K562 (cell line): Measurements from ENCODE around the gene LONP1. TPM values are rescaled to one million over a fixed set of nuclear protein-coding genes. Genes with fewer than 3 reads are reported as not detected.

Experiments used
- ATAC-seq: fragments of 200-7000 bp; cut with Tn5 transposase; 3 replicates; pipeline ENCODE4 v1.9.1; 2020; ENCODE audit warnings: moderate library complexity
- BruUV-seq: library from RNA; stranded (reverse); fragments of 400-500 nt; replicated peaks from 2 replicates; lab custom pipeline; 2021; lab: Mats Ljungman, UMichigan
- CTCF ChIA-PET: fragments of 300-600 bp; formaldehyde crosslinking; extraction: SDS; loops from one replicate; lab custom pipeline; 2021; ENCODE audit warnings: low intra/inter-chr PET ratio; lab: Yijun Ruan, JAX
- POLR2A ChIA-PET: fragments of 300-600, 350-650 bp; sonication (Branson Sonifier 250); formaldehyde crosslinking; extraction: SDS; loops from one replicate; lab custom pipeline; 2021; ENCODE audit warnings: antibody characterized with exemption, inconsistent platforms; lab: Yijun Ruan, JAX
- DNase-seq, 4 experiments: peaks; one replicate each; pipeline versions ENCODE4 v3.0.0 to v3.0.0-alpha.2; 2011 to 2018; ENCODE audit warnings: low spot score in 3 of 4, mixed read lengths in 3 of 4; ENCODE audit errors: extremely low read depth in 1 of 4
- FAIRE-seq: peaks from 2 replicates; lab custom pipeline; 2011; peaks lifted over from hg19 to GRCh38; lab: Jason Lieb, UNC
- H2AFZ ChIP-seq: 2 replicates; pipeline ENCODE4 v1.6.0; 2011; ENCODE audit warnings: low read depth, low read length, control low read depth, inconsistent platforms
- H3K27ac ChIP-seq: fragments of 200-600 bp; 3 replicates; pipeline ENCODE4 v1.8.0; 2011; ENCODE audit warnings: low read depth, mild to moderate bottlenecking, control low read depth, inconsistent platforms, low read length, moderate library complexity, mixed read lengths; ENCODE audit errors: extremely low read depth
- H3K27me3 ChIP-seq, 2 experiments: fragments of 300-600 bp in 1 of 2; 2 replicates in 1 of 2; 3 replicates in 1 of 2; pipeline versions ENCODE4 v1.6.0 to v1.8.0; 2011; ENCODE audit warnings: inconsistent platforms in 2 of 2, low read length in 2 of 2, mild to moderate bottlenecking in 1 of 2, mixed read lengths in 1 of 2, moderate library complexity in 1 of 2; ENCODE audit not compliant: control insufficient read depth in 2 of 2, insufficient read depth in 2 of 2
- H3K36me3 ChIP-seq: fragments of 300-600 bp; 3 replicates; pipeline ENCODE4 v1.8.0; 2011; ENCODE audit warnings: mild to moderate bottlenecking, low read length, inconsistent platforms; ENCODE audit not compliant: control insufficient read depth, insufficient read depth
- H3K4me1 ChIP-seq, 2 experiments: fragments of 200-600 bp in 1 of 2; replicated peaks in 1 of 2; 2 replicates in 1 of 2; 3 replicates in 1 of 2; pipeline versions ENCODE4 v1.5.1 to v1.8.0; 2011; ENCODE audit warnings: inconsistent platforms in 2 of 2, low read length in 2 of 2, mild to moderate bottlenecking in 1 of 2, mixed read lengths in 1 of 2, moderate library complexity in 1 of 2; ENCODE audit not compliant: control insufficient read depth in 2 of 2, insufficient read depth in 2 of 2
- H3K4me2 ChIP-seq: 2 replicates; pipeline ENCODE4 v1.6.1; 2011; ENCODE audit warnings: low read length, control low read depth, inconsistent platforms, mixed read lengths; ENCODE audit not compliant: insufficient read depth
- H3K4me3 ChIP-seq: fragments of 200-600 bp; sonication (generic), shearing (Covaris generic); 2 replicates; pipeline ENCODE4 v1.5.1; 2016; ENCODE audit warnings: control low read depth, inconsistent platforms
- H3K79me2 ChIP-seq: fragments of 200-600 bp; 3 replicates; pipeline ENCODE4 v1.8.0; 2011; ENCODE audit warnings: low read length, inconsistent platforms; ENCODE audit not compliant: control insufficient read depth, insufficient read depth
- H3K9ac ChIP-seq, 2 experiments: 2 replicates each; pipeline versions ENCODE4 v1.6.0 to v1.6.1; 2011; ENCODE audit warnings: low read depth in 2 of 2, low read length in 2 of 2, control low read depth in 1 of 2, inconsistent platforms in 1 of 2, mild to moderate bottlenecking in 1 of 2, mixed read lengths in 1 of 2; ENCODE audit not compliant: insufficient read depth in 1 of 2
- H3K9me1 ChIP-seq: one replicate; pipeline ENCODE4 v1.6.0; 2011; ENCODE audit warnings: inconsistent platforms, mild to moderate bottlenecking, low read length, moderate library complexity; ENCODE audit not compliant: control insufficient read depth, insufficient read depth
- H3K9me3 ChIP-seq: replicated peaks from 2 replicates; pipeline ENCODE4 v1.5.1; 2011; ENCODE audit warnings: low read depth, low read length, inconsistent platforms; ENCODE audit not compliant: control insufficient read depth, insufficient read depth
- H4K20me1 ChIP-seq: replicated peaks from 2 replicates; pipeline ENCODE4 v1.6.1; 2011; ENCODE audit warnings: low read length, inconsistent platforms, mixed read lengths; ENCODE audit not compliant: control insufficient read depth, insufficient read depth
- ATF2 ChIP-seq: sonication (generic); formaldehyde crosslinking; IDR thresholded peaks from 2 replicates; pipeline ENCODE4 v1.8.1; 2022; ENCODE audit warnings: missing genetic modification reagents
- CEBPZ ChIP-seq: fragments of 150-350 bp; IDR thresholded peaks from 2 replicates; pipeline ENCODE4 v1.6.1; 2014; ENCODE audit warnings: low read depth, mild to moderate bottlenecking, low read length, borderline replicate concordance
- ILF3 ChIP-seq: fragments of 450-650 bp; IDR thresholded peaks from 2 replicates; pipeline ENCODE4 v1.6.1; 2018; ENCODE audit warnings: antibody characterized with exemption, mild to moderate bottlenecking, moderate library complexity, borderline replicate concordance
- MEF2A ChIP-seq: IDR thresholded peaks from 2 replicates; pipeline ENCODE4 v1.6.1; 2011; ENCODE audit warnings: low read depth, mild to moderate bottlenecking, low read length, moderate library complexity; ENCODE audit not compliant: control insufficient read depth
- MNT ChIP-seq, 2 experiments: fragments of 450-650 bp; conservative IDR thresholded peaks; 2 replicates each; pipeline ENCODE4 v1.6.1; 2017; ENCODE audit warnings: mild to moderate bottlenecking in 2 of 2, moderate library complexity in 2 of 2
- TCF15 ChIP-seq: fragments of 250-450 bp; sonication (Bioruptor Pico); IDR thresholded peaks from 2 replicates; pipeline ENCODE4 v1.8.0; 2022; ENCODE audit warnings: moderate library complexity, mild to moderate bottlenecking, inconsistent platforms
- TSHZ1 ChIP-seq: fragments of 250-450 bp; sonication (Bioruptor Pico); IDR thresholded peaks from 2 replicates; pipeline ENCODE4 v1.4.0; 2020; ENCODE audit warnings: mild to moderate bottlenecking, moderate library complexity
- WGBS: fragments of 100-300 bp; shearing (Covaris generic); methylation state at CpG from one replicate; pipeline ENCODE4 v1.1.6; 2016; ENCODE audit warnings: low coverage, mixed read lengths; ENCODE audit not compliant: insufficient coverage; ENCODE audit errors: missing lambda C conversion rate; 5-methylcytosine and 5-hydroxymethylcytosine counted together
- in situ Hi-C: fragments of 300-500 bp; cut with MboI; formaldehyde crosslinking; loops from 4 replicates; pipeline ENCODE4 v1.15.0; 2018; ENCODE audit warnings: inconsistent platforms, mixed read lengths
- intact Hi-C: fragments of 100-400 bp; cut with micrococcal nuclease; formaldehyde crosslinking; loops from 2 replicates; pipeline ENCODE4 v1.14.2; 2022
- polyA plus RNA-seq, 8 experiments: library from polyadenylated mRNA; depleted of rRNA in 4 of 8; stranded (reverse) in 5 of 8; unstranded in 3 of 8; fragments of >200 nt; fragmentation: Nextera tagmentation in 2 of 8; fragmentation: Illumina TruSeq in 1 of 8; extraction: Ambion mirVana in 2 of 8; extraction: Trizol in 1 of 8; gene quantifications; 2 replicates each; pipeline versions ENCODE4 v1.2.1 to v1.2.3, GENCODE V29; 2011 to 2014; ENCODE audit warnings: inconsistent platforms in 1 of 8, missing spikeins in 1 of 8
- total RNA-seq, 7 experiments: library from RNA; depleted of rRNA in 6 of 7; stranded (reverse); fragments of >200 nt in 6 of 7; fragmentation: Illumina TruSeq in 2 of 7; extraction: Trizol in 2 of 7; gene quantifications; 2 replicates each; pipeline versions ENCODE4 v1.2.1 to v1.2.3, GENCODE V29; 2011 to 2021; ENCODE audit warnings: low replicate concordance in 1 of 7

The LONP1 gene
- total and polyA plus RNA-seq, 9 of the 15 experiments (the other 6 are each of a cell fraction or from before 2014, with no cell fraction given): 1.1 to 238 (median 84.5) TPM

- intact Hi-C loops: loop anchor here (1.0 to 2.0 kb wide), 2 partner anchors 26 to 99 kb away; partner anchors contain the start of gene DUS3L
- in situ Hi-C loops: no loop called here
- Histone ChIP-seq H3K9me3 (no peaks in the 10 kb centered on the region), H3K79me2 (peaks cover 67% of the 10 kb centered on the region), H3K9me1 (peaks cover 17% of the 10 kb centered on the region), H3K27ac (peak overlapping the region; percentile 96), H3K27me3 (no peaks in the 10 kb centered on the region), H3K4me2 (peak overlapping the region; percentile 93), H3K4me1 (peaks cover 14 to 75% of the 10 kb centered on the region in 2 experiments), H3K36me3 (peaks cover 68% of the 10 kb centered on the region), H3K9ac (peak overlapping the region; percentile 94 to 98), H2AFZ (no peak overlapping the region), H4K20me1 (peaks cover 55% of the 10 kb centered on the region), H3K4me3 (peak overlapping the region; percentile 100)
- no TSS peak for BruUV-seq
- ATAC-seq (peak; percentile 37), FAIRE-seq (peak; percentile 85), DNase-seq (peak in 2 of 4 experiments; percentile 63 to 78)
- ChIA-PET POLR2A (interaction anchor here (0.6 to 2.7 kb wide), 13 partner anchors 8 to 212 kb away, joined by 3 to 31 read pairs (median 7); partner anchors contain the start of genes CATSPERD, LONP1, NDUFA11 and SAFB), CTCF (interaction anchor here (0.6 kb wide), 1 partner anchor 77 kb away, joined by 3 read pairs; no protein-coding TSS in a partner anchor)
- WGBS: 10% methylated on average over 39 of the region's 42 CpGs
- 0 out of 4 replicates have a peak, but pooled peaks of 1 of the 2 experiments have one; percentile 5 for TF ChIP-seq MNT (conservative IDR thresholded peaks at IDR 0.05)
- no peak for TF ChIP-seq ATF2 (CRISPR knock-in tag)
- no peak for TF ChIP-seq MEF2A
- TF ChIP-seq TCF15 (CRISPR knock-in tag): no peak
- TF ChIP-seq ILF3: no peak
- TF ChIP-seq TSHZ1: no peak
- no peak for TF ChIP-seq CEBPZ
These were observed 27.9 kb downstream of the LONP1 start for GRCh38 chr19:5691822-5692722.
